GM19372 (cell line): ENCODE results near the gene TMEM35B.
"Not testable (repeated sequence)": the region's sequence is repeated elsewhere in the genome, so short reads cannot be mapped to it uniquely, and the experiment has no call there.

Experiments used
- ATAC-seq: cut with Tn5 transposase; IDR thresholded peaks from one replicate; pipeline ENCODE4 v1.9.1; 2021; ENCODE audit warnings: mild to moderate bottlenecking, low read depth, moderate library complexity; ENCODE audit not compliant: unreplicated experiment

The TMEM35B gene

GRCh38 chr1:34984793-34985608 lies at the start of gene TMEM35B:
TMEM35B (minus strand) TSS chr1:34985347; CDS start chr1:34985305, 42 bp downstream.
- peak; percentile 76 for ATAC-seq

GRCh38 chr1:35033346-35033745 lies 48.2 kb upstream of the TMEM35B start:
- ATAC-seq = no peak

- ATAC-seq = no peak
These were observed 47.2 kb upstream of the TMEM35B start for GRCh38 chr1:35032384-35032739.

- ATAC-seq = no peak
These were observed 45.8 kb upstream of the TMEM35B start for GRCh38 chr1:35030756-35031446.

- no peak for ATAC-seq
These were observed 45.2 kb upstream of the TMEM35B start for GRCh38 chr1:35030338-35030737.

GRCh38 chr1:35029761-35030160 lies 44.6 kb upstream of the TMEM35B start:
- ATAC-seq = no peak

GRCh38 chr1:35016406-35016805 lies 31.3 kb upstream of the TMEM35B start:
- no peak for ATAC-seq

- ATAC-seq = no peak
These were observed 29.3 kb upstream of the TMEM35B start for GRCh38 chr1:35014486-35014885.

- no peak for ATAC-seq
These were observed 20.6 kb upstream of the TMEM35B start for GRCh38 chr1:35005711-35006110.

GRCh38 chr1:35001743-35002142 lies 16.6 kb upstream of the TMEM35B start:
- no peak for ATAC-seq

GRCh38 chr1:34994878-34995277 lies 9.7 kb upstream of the TMEM35B start:
- ATAC-seq = no peak

GRCh38 chr1:34988581-34988980 lies 3.4 kb upstream of the TMEM35B start:
- ATAC-seq = no peak

- no peak for ATAC-seq
These were observed 3.0 kb upstream of the TMEM35B start for GRCh38 chr1:34988147-34988546.

GRCh38 chr1:34987018-34987417 lies 1.9 kb upstream of the TMEM35B start:
- ATAC-seq = no peak

- not testable (repeated sequence) for ATAC-seq
These were observed 410 bp upstream of the TMEM35B start for GRCh38 chr1:34985609-34985904.

GRCh38 chr1:34984435-34984792 lies 733 bp downstream of the TMEM35B start:
- ATAC-seq = no peak

- no peak for ATAC-seq
These were observed 1.3 kb downstream of the TMEM35B start for GRCh38 chr1:34983700-34984355.

- ATAC-seq = no peak
These were observed 2.2 kb downstream of the TMEM35B start for GRCh38 chr1:34982820-34983376.

- ATAC-seq = no peak
These were observed 4.4 kb downstream of the TMEM35B start for GRCh38 chr1:34980715-34981114.

GRCh38 chr1:34978921-34979320 lies 6.2 kb downstream of the TMEM35B start:
- no peak for ATAC-seq

GRCh38 chr1:34977858-34978257 lies 7.3 kb downstream of the TMEM35B start:
- no peak for ATAC-seq

GRCh38 chr1:34977210-34977471 lies 8.0 kb downstream of the TMEM35B start:
- ATAC-seq = no peak
